ENCODE measurements around the gene FUBP1. TPM values are rescaled to one million over a fixed set of nuclear protein-coding genes. Genes with fewer than 3 reads are reported as not detected.

FUBP1 gene
- total and polyA plus RNA-seq, 2 donors (not counting 1 experiment from before 2014, with no cell fraction given): 95.8 to 249 TPM

DNA sequence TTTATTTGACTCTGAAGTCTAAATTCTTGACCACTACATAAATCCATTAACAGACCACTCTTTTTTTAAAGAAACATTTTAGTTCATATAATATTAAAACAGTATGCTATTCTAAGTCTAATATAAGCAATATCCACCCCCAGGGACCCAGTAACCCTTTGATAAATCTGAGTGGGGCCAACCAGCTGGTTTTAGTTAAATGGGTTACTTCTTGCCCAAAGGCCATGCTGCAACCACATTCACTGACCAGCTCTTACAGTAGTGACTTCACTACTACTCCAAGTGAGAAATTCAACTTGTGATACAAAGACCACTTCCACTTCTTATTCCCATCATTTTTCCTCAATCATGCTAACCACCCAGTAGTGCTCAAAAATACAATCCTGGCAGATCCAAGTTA is 20.5 kb downstream of the FUBP1 start:
- Histone ChIP-seq H3K4me2 (replicated peaks; ENCODE audit: low read depth, low read length, poor library complexity, severe bottlenecking) (no peak overlapping the region), H3K4me3 (ENCODE audit: control extremely low read depth in 1 of 5, extremely low read depth in 1 of 5, insufficient read depth in 1 of 5, low read depth in 2 of 5, low read length in 4 of 5) (no peak overlapping the region), H3K27me3 (replicated peaks in 1 of 4; ENCODE audit: control extremely low read depth in 1 of 4, control insufficient read depth in 3 of 4, insufficient read depth in 4 of 4, low read length in 3 of 4) (no peaks in the 10 kb centered on the region), H3K9me3 (ENCODE audit: control extremely low read depth in 1 of 3, control insufficient read depth in 2 of 3, insufficient read depth in 1 of 3, low read length in 2 of 3) (no peaks in the 10 kb centered on the region), H4K20me1 (ENCODE audit: control insufficient read depth, insufficient read depth, low read length, poor library complexity, severe bottlenecking) (peaks cover 63% of the 10 kb centered on the region), H3K27ac (ENCODE audit: low read length in 2 of 2) (no peak overlapping the region), H3K9ac (ENCODE audit: low read length) (no peak overlapping the region), H3K79me2 (ENCODE audit: control insufficient read depth, insufficient read depth, low read length) (peaks cover 49% of the 10 kb centered on the region), H2AFZ (ENCODE audit: insufficient read depth, low read depth, low read length, poor library complexity, severe bottlenecking) (no peak overlapping the region), H3K4me1 (ENCODE audit: control insufficient read depth in 2 of 2, insufficient read depth in 2 of 2, low read length in 2 of 2) (no peaks in the 10 kb centered on the region), H3K36me3 (replicated peaks in 1 of 2; ENCODE audit: control extremely low read depth in 1 of 2, control insufficient read depth in 1 of 2, extremely low read depth in 1 of 2, insufficient read depth in 2 of 2, low read length in 1 of 2) (peaks cover 33 to 96% of the 10 kb centered on the region in 2 experiments)
- Mint-ChIP-seq H3K27ac (no peak overlapping the region), H3K4me3 (no peak overlapping the region), H3K27me3 (no peaks in the 10 kb centered on the region), H3K4me1 (no peaks in the 10 kb centered on the region), H3K9me3 (ENCODE audit: insufficient read depth) (no peaks in the 10 kb centered on the region)
- POLR2A ChIA-PET: no interaction called here
- TF ChIP-seq CTCF (IDR thresholded peaks at IDR 0.05) (no peak), EZH2 (IDR thresholded peaks at IDR 0.05; ENCODE audit: borderline replicate concordance, insufficient read depth, low read depth, low read length, poor library complexity, severe bottlenecking) (no peak)
- ATAC-seq (ENCODE audit: low read depth): no peak
- no peak for DNase-seq
- intact Hi-C loops (cut with micrococcal nuclease): no loop called here
- CTCF ChIA-PET: no interaction called here

GRCh38 chr1:77956464-77956863 is 22.4 kb downstream of the FUBP1 start:
- intact Hi-C loops (cut with micrococcal nuclease): no loop called here
- Histone ChIP-seq H3K27ac (ENCODE audit: low read length in 2 of 2) (no peak overlapping the region), H3K9me3 (ENCODE audit: control extremely low read depth in 1 of 3, control insufficient read depth in 2 of 3, insufficient read depth in 1 of 3, low read length in 2 of 3) (no peaks in the 10 kb centered on the region), H4K20me1 (ENCODE audit: control insufficient read depth, insufficient read depth, low read length, poor library complexity, severe bottlenecking) (peaks cover 53% of the 10 kb centered on the region), H3K4me3 (ENCODE audit: control extremely low read depth in 1 of 5, extremely low read depth in 1 of 5, insufficient read depth in 1 of 5, low read depth in 2 of 5, low read length in 4 of 5) (no peak overlapping the region), H3K36me3 (replicated peaks in 1 of 2; ENCODE audit: control extremely low read depth in 1 of 2, control insufficient read depth in 1 of 2, extremely low read depth in 1 of 2, insufficient read depth in 2 of 2, low read length in 1 of 2) (peaks cover 20 to 92% of the 10 kb centered on the region in 2 experiments), H3K79me2 (ENCODE audit: control insufficient read depth, insufficient read depth, low read length) (peaks cover 56% of the 10 kb centered on the region), H3K4me2 (replicated peaks; ENCODE audit: low read depth, low read length, poor library complexity, severe bottlenecking) (no peak overlapping the region), H3K4me1 (ENCODE audit: control insufficient read depth in 2 of 2, insufficient read depth in 2 of 2, low read length in 2 of 2) (peaks cover 8 to 10% of the 10 kb centered on the region in 2 donors), H3K27me3 (replicated peaks in 1 of 4; ENCODE audit: control extremely low read depth in 1 of 4, control insufficient read depth in 3 of 4, insufficient read depth in 4 of 4, low read length in 3 of 4) (no peaks in the 10 kb centered on the region), H2AFZ (ENCODE audit: insufficient read depth, low read depth, low read length, poor library complexity, severe bottlenecking) (no peak overlapping the region), H3K9ac (ENCODE audit: low read length) (no peak overlapping the region)
- ATAC-seq (ENCODE audit: low read depth) (no peak), DNase-seq (no peak)
- POLR2A ChIA-PET: interaction anchor here (0.7 kb wide), 1 partner anchor 42 kb away, joined by 5 read pairs; no protein-coding TSS in a partner anchor
- no peak overlapping the region for H3K27ac Mint-ChIP-seq
- H3K4me3 Mint-ChIP-seq: no peak overlapping the region
- CTCF ChIA-PET: interaction anchor here (1.0 to 1.2 kb wide), 3 partner anchors 16 to 157 kb away, joined by 3 read pairs; no protein-coding TSS in a partner anchor
- H3K4me1 Mint-ChIP-seq: peaks cover 11% of the 10 kb centered on the region
- H3K9me3 Mint-ChIP-seq (ENCODE audit: insufficient read depth): no peaks in the 10 kb centered on the region
- H3K27me3 Mint-ChIP-seq: no peaks in the 10 kb centered on the region
- TF ChIP-seq CTCF (IDR thresholded peaks at IDR 0.05) (no peak), EZH2 (IDR thresholded peaks at IDR 0.05; ENCODE audit: borderline replicate concordance, insufficient read depth, low read depth, low read length, poor library complexity, severe bottlenecking) (no peak)
- WGBS (ENCODE audit: insufficient coverage): no CpG with 5 or more reads among the region's 3 CpGs
